HG03571 (cell line): ENCODE data around the gene SUPT5H.

Experiments used
- ATAC-seq: cut with Tn5 transposase; IDR thresholded peaks from one replicate; pipeline ENCODE4 v1.9.1; 2021; ENCODE audit not compliant: unreplicated experiment

SUPT5H gene

DNA sequence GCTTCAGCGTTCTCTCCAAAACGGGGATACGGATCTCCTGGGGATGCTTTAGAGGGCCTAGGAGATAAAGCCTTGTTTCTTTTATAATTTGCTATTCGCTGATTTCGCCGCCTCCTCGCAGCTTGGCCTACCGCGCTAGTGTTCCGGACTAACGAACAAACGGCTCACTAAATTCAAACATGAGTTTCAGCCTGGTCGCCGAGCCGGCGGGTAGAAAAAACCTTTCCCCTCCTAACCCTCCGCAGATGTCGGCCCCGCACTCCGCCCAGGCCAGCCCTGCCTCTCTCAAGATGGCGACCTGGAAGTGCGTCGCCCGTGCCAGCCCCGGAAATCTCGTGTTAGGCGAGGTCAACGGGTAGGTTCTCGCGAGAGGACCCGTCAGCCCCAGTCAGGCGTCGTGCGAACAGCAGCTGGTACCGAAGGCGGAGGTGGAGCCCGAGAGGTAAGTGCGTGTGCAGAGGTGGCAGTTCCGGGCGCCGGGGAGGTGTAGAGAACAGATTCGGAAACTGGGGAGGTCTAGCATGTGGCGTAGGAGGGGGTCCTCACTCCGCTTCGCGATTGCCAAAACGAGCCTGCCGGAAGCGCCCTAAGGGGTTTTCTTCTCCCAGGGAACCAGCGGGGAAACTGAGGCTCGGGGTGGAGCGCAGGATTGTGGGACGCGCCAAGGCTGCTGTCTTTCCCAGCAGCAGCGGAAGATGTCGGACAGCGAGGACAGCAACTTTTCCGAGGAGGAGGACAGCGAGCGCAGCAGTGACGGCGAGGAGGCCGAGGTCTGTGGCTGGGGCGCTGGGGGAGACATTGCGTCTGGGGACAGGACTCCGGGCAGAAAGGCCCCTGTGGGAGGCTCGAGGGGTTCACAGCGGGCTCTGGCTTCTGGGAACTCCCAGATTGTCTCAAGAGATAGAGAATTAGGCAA lies at the start of gene SUPT5H:
TSS of gene SUPT5H (plus strand) at position 387 of the 916 bp plus-strand sequence. CDS start at position 696, 309 bp downstream.
- ATAC-seq: peak; percentile 67

DNA sequence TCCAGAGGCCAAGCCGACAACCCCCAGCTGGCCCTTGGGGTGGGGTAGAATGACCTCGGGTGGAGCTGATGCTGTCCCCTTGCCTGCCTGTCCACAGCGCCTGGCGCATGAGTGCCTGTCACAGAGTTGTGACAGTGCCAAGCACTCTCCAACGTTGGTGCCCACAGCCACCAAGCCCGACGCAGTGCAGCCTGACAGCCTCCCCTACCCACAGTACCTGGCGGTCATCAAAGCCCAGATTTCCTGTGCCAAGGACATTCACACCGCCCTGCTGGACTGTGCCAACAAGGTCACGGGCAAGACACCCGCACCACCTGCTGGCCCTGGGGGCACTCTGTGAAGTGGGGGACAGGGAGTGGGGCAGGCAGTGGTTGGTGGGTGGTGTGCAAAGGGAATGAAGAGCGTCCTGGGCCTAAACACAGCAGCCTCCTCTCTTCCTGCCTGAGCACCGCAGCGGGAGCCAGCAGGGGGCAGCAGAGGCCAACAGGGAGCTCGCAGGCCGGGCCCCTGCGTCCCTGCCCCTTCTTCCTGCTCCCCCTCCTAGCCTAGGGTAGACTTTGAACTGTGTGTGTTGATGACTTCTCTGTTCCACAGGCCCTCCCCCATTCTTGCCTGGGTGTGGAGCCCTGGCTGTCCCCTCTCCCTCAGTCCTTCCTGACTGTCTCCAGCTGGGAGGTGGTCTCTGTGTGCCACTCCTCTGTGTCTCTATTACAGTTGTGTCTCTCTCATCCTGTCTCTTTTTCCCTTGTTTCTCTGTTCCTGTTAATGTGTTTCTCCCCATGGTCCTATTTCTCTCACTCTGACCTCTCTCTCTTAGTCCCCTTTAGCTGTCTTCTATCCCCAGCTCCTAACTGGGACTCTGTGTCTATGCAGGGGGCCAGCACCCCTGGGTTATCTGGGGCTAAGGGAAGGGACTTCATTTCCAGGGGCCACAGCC lies 47.8 kb upstream of the SUPT5H start:
- ATAC-seq: no peak

DNA sequence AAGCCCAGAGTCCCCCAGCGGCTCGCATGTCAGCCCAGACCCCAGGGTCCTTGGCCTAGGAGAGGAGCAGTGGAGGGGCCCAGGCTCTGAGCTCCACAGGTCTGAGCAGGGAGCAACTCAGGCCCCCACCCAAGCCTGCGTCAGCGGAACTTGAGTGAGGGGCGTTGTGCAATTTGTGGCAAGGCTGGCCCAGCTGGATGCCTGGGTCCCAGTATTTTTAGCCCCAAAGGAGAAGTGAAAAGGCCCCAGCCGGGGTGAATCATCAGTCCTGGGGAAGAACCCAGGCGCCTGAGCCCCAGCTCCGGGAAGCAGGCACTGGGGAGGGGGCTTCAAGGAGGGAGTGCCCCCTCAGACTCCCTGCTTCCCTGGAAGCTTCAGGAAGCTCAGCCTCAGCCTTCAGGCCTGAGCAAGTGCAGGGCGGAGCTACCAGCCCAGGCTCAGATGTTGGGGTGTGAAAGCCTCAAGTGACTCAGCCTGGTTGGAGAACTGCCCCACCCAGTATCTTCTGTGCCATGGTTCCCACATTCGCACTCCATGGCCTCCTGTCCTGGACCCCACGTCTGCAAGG lies 47.0 kb upstream of the SUPT5H start:
- ATAC-seq: no peak

DNA sequence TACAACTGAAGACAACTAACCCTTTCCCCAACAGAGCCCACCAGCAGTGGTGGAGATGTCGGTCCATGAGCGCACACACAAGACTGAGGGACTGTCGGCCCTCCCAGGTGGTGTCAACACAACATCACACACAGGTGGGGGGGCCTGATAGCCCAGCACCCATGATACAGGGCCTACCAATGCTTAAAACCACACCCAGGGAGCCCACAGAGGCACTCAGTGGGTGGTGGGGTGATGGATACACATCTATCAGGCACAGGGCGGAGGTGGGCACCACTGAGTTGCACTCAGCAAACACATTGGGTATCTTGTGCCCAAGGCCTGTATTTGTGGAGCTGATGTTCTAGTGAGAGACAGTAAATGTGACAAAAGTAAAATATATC lies 45.7 kb upstream of the SUPT5H start:
- ATAC-seq: no peak

DNA sequence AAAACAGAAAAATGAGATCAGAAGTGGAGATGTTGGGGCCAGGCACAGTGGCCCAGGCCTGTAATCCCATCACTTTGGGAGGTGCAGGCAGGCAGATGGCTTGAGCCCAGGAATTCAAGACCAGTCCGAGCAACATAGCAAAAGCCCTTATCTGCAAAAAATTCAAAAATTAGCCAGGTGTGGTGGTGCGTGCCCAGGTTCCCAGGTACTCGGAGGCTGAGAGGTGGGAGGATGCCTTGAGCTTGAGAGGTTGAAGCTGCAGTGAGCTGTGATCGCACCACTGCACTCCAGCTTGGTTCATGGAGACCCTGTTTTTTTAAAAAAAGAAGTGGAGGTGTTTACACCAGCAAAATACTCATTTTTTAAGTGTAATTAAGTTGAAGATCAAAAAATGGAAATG lies 45.3 kb upstream of the SUPT5H start:
- no peak for ATAC-seq

DNA sequence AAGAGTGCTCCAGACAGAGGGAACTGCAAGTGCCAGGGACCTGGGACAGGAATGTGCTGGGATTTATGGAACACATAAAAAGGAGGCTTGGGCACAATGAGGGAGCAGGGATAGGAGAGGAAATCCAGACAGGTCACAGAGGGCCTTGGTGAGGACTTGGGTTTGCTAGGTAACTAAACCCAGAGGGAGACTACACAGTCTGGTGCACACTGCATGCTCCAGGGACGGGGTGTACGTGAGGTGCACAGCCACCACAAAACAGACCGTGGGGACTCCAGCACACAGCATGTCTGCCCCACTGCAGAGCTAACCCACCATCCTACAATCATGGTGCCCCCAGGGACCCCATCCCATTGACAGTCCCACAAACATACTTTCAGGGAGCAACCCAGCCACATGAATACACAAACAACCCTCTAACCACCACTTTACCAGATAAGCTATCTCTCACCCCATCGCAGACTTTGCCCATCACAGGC lies 44.3 kb upstream of the SUPT5H start:
- ATAC-seq: no peak

DNA sequence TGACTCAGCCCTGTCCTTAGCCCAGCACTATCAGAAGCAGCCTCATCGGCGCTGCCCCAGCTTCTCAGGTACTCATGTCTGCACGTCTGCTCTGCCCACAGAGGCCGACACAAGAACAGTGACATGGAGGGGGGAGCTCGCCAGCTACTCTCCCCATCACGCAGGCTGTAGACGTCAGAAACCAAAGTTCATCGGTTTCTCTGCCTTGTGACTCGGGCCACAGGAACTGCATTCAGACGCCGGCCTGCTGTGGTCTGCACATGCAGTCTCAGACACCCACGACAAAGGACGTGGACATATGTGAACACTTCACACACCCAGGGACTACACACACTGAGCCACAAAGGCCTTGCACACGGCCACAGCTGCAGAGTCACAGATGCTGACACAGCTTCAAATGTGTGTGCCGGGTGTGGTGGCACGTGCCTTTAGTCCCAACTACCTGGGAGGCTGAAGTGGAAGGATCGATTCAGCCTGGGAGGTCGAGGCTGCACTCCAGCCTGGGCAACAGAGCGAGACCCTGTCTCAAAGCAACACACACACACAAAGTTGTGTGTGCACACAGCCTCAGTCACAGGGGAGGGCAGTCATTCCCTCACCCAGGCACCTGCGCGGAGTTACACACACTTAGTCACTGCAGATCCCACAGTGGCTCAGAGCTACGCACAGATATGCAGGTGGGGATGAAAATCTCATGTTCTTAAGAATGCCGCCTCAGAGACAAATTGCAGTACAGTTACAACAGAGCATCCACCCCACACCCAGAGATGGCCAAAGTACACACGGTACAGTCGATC lies 43.6 kb upstream of the SUPT5H start:
- ATAC-seq: no peak

DNA sequence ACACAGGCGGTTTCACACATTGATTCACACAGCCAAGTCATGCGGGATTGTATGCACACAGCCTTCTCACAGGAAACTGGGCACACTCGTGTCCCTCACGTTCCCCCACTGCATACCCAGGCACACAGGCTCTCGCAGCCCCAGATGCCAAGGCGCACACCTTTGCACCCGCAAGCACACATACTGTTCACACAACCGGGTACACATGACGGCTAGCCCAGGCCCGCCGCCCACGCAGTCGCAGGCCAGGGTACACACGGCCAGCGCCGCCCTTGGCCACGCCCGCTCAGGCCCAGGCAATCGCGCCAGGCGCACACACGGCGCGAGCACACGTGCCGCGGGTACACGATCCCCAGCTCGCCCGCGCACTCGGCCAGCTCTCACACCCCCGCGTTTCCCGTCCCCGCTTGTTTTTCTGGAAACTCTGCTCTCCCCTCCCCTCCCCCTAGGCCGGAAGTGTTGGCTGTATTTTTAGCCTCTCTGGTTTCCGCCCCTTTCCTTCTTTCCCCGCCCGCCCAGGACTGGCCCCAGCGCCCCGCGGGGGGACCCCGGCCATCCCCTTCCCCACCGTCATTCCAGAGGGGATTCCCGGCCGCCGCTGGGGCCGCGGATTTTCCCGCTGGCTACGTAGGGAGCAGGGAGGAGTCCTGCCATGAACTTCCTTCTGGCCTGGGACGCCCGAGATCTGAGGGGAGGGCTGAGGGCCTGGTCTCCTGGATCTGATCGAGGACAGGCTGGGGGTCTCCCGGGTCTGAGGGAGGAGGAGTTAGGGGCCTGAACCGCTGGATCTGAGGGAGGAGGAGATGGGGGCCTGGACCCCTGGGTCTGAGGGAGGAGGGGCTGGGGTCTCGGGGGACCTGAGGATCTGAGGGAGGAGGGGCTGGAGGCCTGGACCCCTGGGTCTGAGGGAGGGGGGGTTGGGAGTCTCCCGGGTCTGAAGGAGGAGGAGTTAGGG lies 42.8 kb upstream of the SUPT5H start:
- peak; percentile 21 for ATAC-seq

DNA sequence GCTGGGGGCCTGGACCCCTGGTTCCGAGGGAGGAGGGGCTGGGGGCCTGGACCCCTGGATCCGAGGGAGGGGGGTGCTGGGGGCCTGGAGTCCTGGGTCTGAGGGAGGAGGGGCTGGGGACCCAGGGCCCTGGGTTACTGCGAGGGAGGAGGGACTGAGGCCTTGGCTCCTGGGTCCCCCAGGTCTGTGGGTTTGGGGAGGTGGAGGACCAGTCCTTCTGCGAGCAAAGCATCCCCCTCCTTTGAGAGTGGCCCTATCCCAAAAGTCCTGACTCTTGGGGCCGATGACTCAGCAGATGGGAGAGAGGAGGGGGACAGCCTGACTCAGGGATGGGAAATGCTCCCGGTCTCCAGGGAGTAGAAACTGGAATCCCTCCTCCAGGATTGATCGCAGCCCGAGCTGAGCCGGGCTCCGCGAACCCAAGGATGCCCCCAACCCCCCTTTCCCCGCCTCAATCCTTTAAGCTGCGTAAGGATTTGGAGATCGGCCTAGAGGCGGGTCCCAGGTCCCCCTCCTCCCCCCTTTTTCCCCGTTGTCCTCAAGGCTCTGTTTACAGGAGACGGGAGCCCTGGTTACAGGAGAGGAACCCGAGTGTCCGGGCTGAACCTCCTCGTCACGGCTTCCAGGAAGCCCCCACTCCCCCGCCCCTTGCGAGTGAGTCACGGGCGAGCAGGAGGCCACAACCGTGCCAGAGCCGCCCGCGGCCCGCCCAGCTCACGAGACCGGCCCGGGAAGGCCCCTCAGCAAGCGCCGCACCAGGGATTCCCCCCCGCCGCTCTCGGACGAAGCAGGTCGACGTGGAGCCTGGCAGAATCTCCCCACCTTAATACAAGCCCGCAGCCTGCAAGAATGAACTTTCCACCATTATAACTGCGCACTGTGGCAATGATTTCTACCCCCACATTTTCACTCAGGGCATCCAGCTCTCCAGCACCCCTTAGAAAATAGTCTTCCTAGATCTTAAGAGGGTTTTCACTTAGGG lies 41.8 kb upstream of the SUPT5H start:
- ATAC-seq: no peak

DNA sequence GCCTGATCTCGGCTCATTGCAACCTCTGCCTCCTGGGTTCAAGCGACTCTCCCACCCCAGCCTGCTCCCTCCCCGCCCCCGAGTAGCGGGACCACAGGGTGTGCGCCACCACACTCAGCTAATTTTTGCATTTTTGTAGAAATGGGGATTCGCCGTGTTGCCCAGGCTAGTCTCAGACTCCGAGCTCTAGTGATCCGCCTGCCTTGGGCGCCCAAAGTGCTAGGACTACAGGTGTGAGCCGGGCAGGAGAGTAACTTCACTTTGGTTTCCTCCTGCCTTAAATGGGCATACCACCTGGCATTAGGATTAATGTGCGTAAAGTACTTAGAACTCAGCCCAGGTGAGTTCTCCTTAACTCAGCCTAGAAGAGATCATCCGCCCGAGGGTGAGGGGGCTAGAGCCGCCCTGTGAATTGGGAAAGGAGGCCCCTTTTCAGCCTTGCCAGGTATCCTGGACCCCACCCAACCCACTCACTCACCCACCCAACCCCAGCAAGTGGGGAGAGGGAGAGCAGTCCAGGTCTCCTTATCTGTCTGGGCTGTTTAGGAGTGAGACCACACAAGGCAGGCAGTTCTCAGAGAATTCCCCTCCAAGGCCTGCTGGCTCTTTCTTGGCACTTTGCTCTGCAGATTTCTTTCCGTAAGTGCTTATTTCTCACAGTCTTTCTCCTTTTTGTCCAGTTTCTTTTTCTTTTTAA lies 40.0 kb upstream of the SUPT5H start:
- no peak for ATAC-seq

DNA sequence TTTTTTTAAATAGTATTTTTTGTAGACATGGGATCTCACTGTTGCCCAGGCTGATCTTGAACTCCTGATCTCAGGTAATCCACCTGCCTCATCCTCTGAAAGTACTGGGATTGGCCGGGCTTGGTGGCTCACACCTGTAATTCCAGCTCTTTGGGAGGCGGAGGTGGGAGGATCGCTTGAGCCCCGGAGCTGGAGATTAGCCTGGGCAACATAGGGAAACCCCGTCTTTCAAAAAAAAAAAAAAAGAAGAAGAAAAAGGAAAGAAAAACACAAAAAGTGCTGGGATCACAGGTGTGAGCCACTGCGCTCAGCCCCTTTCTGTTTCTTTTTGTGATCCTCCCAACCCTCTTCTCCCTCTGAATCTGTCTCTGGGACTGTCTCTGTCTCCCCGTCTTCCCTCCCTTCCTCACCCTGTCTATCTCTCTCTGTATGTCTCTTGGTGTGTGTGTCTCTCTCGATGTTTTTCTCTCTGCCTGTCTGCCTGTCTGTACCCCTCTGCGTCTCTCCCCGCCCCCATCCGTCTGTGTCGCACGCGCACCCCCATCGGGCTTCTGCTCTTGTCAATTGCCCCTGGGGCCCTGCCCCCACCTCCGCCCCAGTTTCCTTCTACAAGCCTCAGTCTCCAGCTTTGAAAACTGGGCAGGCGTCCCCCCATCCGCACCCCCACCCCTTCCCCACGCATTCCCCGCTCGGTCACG lies 39.3 kb upstream of the SUPT5H start:
- no peak for ATAC-seq

DNA sequence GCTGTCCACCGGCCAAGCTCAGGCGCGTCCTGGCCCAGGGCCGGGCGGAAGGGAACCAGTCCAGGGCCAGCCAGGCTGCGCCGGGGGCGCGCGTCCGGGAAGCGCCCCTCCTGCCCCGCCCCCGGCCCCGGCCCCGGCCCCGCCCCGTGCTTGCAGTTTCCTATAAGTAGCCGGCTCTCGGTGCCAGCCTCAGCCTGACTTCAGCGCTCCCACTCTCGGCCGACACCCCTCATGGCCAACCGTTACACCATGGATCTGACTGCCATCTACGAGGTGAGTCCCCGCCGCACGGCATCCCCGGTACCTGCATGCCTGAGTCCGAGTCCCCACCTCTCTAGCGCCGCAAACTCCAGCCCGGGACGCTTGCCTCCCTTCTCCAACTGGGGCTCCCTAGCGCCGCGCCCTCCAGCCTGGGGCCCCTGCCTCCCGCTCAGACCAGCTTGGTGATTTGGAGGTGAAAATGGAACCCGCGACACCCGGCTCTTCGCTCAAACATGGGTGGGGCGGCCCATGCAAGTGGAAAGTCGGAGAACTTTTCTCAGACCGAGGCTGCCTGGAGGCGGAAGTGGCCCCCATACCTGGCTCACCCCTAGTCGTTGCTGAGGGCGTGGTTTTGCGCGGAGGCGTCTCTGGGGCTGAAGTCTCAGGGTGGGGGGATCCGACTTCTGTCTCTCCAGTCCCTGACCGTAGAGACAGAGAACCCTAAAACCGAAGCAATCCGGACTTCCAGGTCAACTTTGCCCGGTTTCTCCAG lies 38.5 kb upstream of the SUPT5H start, which contains the start of gene ZFP36:
TSS of gene ZFP36 (plus strand) at position 192 of the 754 bp plus-strand sequence. CDS start at position 250, 58 bp downstream.
- no peak for ATAC-seq

DNA sequence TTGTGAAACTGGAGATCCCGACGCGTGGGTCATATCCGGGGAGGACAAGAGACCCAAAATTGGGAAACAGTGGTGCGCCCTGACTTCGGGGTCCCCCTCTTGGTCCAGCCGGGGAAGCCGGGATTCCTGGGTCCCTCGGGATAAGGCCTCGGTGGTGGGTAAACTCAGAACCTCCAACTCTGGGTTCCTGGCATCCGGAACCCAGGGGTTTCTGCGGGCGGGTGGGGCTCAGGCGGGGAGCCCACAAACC lies 38.0 kb upstream of the SUPT5H start:
- no peak for ATAC-seq

DNA sequence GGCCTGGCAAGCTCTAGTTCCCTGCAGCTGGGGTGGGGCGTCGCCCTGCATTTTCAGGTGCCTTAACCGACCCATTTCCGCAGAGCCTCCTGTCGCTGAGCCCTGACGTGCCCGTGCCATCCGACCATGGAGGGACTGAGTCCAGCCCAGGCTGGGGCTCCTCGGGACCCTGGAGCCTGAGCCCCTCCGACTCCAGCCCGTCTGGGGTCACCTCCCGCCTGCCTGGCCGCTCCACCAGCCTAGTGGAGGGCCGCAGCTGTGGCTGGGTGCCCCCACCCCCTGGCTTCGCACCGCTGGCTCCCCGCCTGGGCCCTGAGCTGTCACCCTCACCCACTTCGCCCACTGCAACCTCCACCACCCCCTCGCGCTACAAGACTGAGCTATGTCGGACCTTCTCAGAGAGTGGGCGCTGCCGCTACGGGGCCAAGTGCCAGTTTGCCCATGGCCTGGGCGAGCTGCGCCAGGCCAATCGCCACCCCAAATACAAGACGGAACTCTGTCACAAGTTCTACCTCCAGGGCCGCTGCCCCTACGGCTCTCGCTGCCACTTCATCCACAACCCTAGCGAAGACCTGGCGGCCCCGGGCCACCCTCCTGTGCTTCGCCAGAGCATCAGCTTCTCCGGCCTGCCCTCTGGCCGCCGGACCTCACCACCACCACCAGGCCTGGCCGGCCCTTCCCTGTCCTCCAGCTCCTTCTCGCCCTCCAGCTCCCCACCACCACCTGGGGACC lies 37.6 kb upstream of the SUPT5H start:
- no peak for ATAC-seq

DNA sequence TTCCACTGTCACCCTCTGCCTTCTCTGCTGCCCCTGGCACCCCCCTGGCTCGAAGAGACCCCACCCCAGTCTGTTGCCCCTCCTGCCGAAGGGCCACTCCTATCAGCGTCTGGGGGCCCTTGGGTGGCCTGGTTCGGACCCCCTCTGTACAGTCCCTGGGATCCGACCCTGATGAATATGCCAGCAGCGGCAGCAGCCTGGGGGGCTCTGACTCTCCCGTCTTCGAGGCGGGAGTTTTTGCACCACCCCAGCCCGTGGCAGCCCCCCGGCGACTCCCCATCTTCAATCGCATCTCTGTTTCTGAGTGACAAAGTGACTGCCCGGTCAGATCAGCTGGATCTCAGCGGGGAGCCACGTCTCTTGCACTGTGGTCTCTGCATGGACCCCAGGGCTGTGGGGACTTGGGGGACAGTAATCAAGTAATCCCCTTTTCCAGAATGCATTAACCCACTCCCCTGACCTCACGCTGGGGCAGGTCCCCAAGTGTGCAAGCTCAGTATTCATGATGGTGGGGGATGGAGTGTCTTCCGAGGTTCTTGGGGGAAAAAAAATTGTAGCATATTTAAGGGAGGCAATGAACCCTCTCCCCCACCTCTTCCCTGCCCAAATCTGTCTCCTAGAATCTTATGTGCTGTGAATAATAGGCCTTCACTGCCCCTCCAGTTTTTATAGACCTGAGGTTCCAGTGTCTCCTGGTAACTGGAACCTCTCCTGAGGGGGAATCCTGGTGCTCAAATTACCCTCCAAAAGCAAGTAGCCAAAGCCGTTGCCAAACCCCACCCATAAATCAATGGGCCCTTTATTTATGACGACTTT lies 36.8 kb upstream of the SUPT5H start:
- no peak for ATAC-seq
